Stimulated activated CD4-positive, alpha-beta T cell treated with anti-CD3 and anti-CD28 coated beads, TNF-alpha, amount 100 ng/mL, for 24 hours (primary cell): ENCODE measurements around the gene RRBP1.

Experiments used
- DNase-seq, 3 experiments: peaks; one replicate each; pipeline ENCODE4 v3.0.0-alpha.2; 2020; ENCODE audit warnings: low read depth in 3 of 3

Gene RRBP1

GRCh38 chr20:17682103-17682888 is at the start of gene RRBP1:
Gene RRBP1 (minus strand): TSS chr20:17682242. CDS start chr20:17660507, 21,735 bp downstream.
- DNase-seq: peak; percentile 93 to 95 (median 94)

GRCh38 chr20:17731233-17731632 is 49.2 kb upstream of the RRBP1 start:
- DNase-seq: no peak

GRCh38 chr20:17730071-17730470 is 48.0 kb upstream of the RRBP1 start:
- DNase-seq: no peak

- DNase-seq: no peak
These were observed 46.0 kb upstream of the RRBP1 start for GRCh38 chr20:17728074-17728473.

GRCh38 chr20:17727351-17727750 is 45.3 kb upstream of the RRBP1 start:
- no peak for DNase-seq

GRCh38 chr20:17726902-17727301 is 44.9 kb upstream of the RRBP1 start:
- no peak for DNase-seq

- DNase-seq: no peak
These were observed 43.2 kb upstream of the RRBP1 start for GRCh38 chr20:17725094-17725835.

GRCh38 chr20:17723301-17723691 is 41.3 kb upstream of the RRBP1 start:
- no peak for DNase-seq

- no peak for DNase-seq
These were observed 40.7 kb upstream of the RRBP1 start for GRCh38 chr20:17722493-17723300.

GRCh38 chr20:17721802-17722486 is 39.9 kb upstream of the RRBP1 start:
- DNase-seq: no peak

GRCh38 chr20:17720755-17721154 is 38.7 kb upstream of the RRBP1 start:
- no peak for DNase-seq

GRCh38 chr20:17716331-17716730 is 34.3 kb upstream of the RRBP1 start:
- DNase-seq: no peak

- DNase-seq: no peak
These were observed 33.0 kb upstream of the RRBP1 start for GRCh38 chr20:17715075-17715474.

- no peak for DNase-seq
These were observed 32.6 kb upstream of the RRBP1 start for GRCh38 chr20:17714597-17714996.

- no peak for DNase-seq
These were observed 30.7 kb upstream of the RRBP1 start for GRCh38 chr20:17712708-17713107.

- no peak for DNase-seq
These were observed 30.2 kb upstream of the RRBP1 start for GRCh38 chr20:17712201-17712600.

GRCh38 chr20:17711267-17711627 is 29.2 kb upstream of the RRBP1 start:
- no peak for DNase-seq

- no peak for DNase-seq
These were observed 28.6 kb upstream of the RRBP1 start for GRCh38 chr20:17710379-17711266.

GRCh38 chr20:17709361-17710293 is 27.6 kb upstream of the RRBP1 start:
- no peak for DNase-seq
